Measurements from ENCODE around the gene ITGAL. TPM values are rescaled to one million over a fixed set of nuclear protein-coding genes. Genes with fewer than 3 reads are reported as not detected.

Gene ITGAL
- total and polyA plus RNA-seq, 2 of the 13 experiments (the other 11 are each of a cell fraction or from before 2014, with no cell fraction given) = 0.86 to 1.2 TPM

- no peak for TF ChIP-seq KIAA2018 (CRISPR knock-in tag; IDR thresholded peaks at IDR 0.05; ENCODE audit: borderline replicate concordance)
- TF ChIP-seq SP5 (CRISPR knock-in tag; IDR thresholded peaks at IDR 0.05; ENCODE audit: borderline replicate concordance, low read depth) = 0 out of 2 replicates have a peak, but pooled peaks have one; percentile 3
- TF ChIP-seq REST (IDR thresholded peaks at IDR 0.05; ENCODE audit: borderline replicate concordance in 1 of 2, low read depth in 1 of 2, low read length in 2 of 2) = peak; percentile 28 to 87
- TF ChIP-seq ZNF292 (CRISPR knock-in tag; IDR thresholded peaks at IDR 0.05; ENCODE audit: borderline replicate concordance, low read depth) = no peak
- 0 out of 2 replicates have a peak, but pooled peaks have one; percentile 69 for TF ChIP-seq CC2D1A (CRISPR knock-in tag; IDR thresholded peaks at IDR 0.05)
- TF ChIP-seq MXI1 (IDR thresholded peaks at IDR 0.05; ENCODE audit: borderline replicate concordance, low read depth, low read length) = no peak
- 0 out of 2 replicates have a peak, but pooled peaks have one; percentile 39 for TF ChIP-seq ETV6 (CRISPR knock-in tag; conservative IDR thresholded peaks at IDR 0.05)
- no peak for TF ChIP-seq ZNF512B (CRISPR knock-in tag; IDR thresholded peaks at IDR 0.05; ENCODE audit: borderline replicate concordance)
- TF ChIP-seq IKZF4 (CRISPR knock-in tag; IDR thresholded peaks at IDR 0.05; ENCODE audit: borderline replicate concordance, low read depth, not compliant biosample characterization) = no peak
- TF ChIP-seq ZNF501 (CRISPR knock-in tag; IDR thresholded peaks at IDR 0.05) = peak; percentile 51; the same call in 1 of the 2 replicates
- TF ChIP-seq MTA3 (CRISPR knock-in tag; IDR thresholded peaks at IDR 0.05) = no peak
- TF ChIP-seq JUNB (CRISPR knock-in tag; IDR thresholded peaks at IDR 0.05; ENCODE audit: borderline replicate concordance) = no peak
These were observed 98.3 kb downstream of the ITGAL start (continued) for GRCh38 chr16:30570636-30571444.
